ENCODE measurements around the gene MAD1L1.

- TF ChIP-seq, protein P1, sequence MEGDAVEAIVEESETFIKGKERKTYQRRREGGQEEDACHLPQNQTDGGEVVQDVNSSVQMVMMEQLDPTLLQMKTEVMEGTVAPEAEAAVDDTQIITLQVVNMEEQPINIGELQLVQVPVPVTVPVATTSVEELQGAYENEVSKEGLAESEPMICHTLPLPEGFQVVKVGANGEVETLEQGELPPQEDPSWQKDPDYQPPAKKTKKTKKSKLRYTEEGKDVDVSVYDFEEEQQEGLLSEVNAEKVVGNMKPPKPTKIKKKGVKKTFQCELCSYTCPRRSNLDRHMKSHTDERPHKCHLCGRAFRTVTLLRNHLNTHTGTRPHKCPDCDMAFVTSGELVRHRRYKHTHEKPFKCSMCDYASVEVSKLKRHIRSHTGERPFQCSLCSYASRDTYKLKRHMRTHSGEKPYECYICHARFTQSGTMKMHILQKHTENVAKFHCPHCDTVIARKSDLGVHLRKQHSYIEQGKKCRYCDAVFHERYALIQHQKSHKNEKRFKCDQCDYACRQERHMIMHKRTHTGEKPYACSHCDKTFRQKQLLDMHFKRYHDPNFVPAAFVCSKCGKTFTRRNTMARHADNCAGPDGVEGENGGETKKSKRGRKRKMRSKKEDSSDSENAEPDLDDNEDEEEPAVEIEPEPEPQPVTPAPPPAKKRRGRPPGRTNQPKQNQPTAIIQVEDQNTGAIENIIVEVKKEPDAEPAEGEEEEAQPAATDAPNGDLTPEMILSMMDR (IDR thresholded peaks at IDR 0.05): no peak
- TF ChIP-seq POLR2AphosphoS5 (IDR thresholded peaks at IDR 0.05): peak in 1 of 3 donors; percentile 11
Measured at GRCh38 chr7:2237109-2237602, 4.4 kb upstream of the MAD1L1 start.
